Choroid plexus epithelial cell (primary cell): Measurements from ENCODE around the gene WNT11.

Source experiments
- DNase-seq: peaks from one replicate; pipeline ENCODE4 v3.0.0-alpha.2; 2010; ENCODE audit warnings: low read depth
- H3K4me3 ChIP-seq: 2 replicates; pipeline ENCODE4 v1.5.1; 2011; ENCODE audit warnings: low read depth, mild to moderate bottlenecking, control low read depth, low read length, moderate library complexity
- CTCF ChIP-seq: conservative IDR thresholded peaks from 2 replicates; pipeline ENCODE4 v1.5.1; 2011; ENCODE audit warnings: low read depth, mild to moderate bottlenecking, control low read depth, inconsistent platforms, low read length, moderate library complexity

Gene WNT11

GRCh38 chr11:76153571-76153923 lies 52.8 kb downstream of the WNT11 start:
- DNase-seq = no peak
- TF ChIP-seq CTCF = no peak
- H3K4me3 ChIP-seq = no peak overlapping the region

DNA sequence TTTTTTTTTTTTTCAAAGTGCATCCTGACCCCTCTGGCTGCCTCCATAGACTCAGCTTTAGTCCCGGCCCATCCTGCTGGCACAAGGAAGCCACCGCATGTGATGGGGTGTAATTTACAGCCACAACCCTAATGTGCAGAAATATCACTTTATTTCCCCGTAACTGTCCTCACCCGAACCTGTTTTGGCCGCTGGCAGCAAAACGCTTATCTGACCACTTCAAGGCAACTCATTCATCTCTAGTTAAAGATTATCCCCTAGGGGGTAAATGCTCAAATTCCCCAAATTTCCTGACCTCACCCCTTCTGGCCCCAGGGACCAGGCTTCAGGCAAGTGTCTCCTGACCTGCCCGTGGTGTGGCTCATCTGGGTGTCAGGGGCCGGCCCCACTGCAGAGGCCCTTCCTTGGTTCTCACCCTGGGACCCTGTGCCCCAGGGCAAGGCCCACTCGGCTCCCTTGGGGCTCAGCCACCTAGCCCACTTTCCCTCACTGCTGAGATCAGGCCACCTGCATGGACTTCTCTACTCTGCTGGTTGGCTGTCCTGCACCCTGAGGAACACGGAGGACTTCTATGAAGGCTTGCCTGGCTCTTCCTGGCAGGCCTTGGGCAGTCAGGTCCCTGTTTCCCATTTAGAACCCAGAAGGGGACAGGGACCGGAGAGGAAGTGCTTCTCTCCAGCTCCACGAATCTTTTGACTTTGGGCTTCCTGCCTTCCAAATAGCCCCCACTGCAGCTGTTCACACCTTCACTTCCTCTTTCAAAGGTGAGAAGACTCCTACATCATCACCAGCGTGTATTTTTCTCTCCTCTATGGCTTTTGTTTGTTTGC lies 53.3 kb downstream of the WNT11 start:
- no peak for TF ChIP-seq CTCF
- peak overlapping the region; percentile 61 for H3K4me3 ChIP-seq
- DNase-seq = no peak

GRCh38 chr11:76152086-76152681 lies 54.1 kb downstream of the WNT11 start:
- peak; percentile 99 for TF ChIP-seq CTCF
- H3K4me3 ChIP-seq = peak overlapping the region; percentile 61
- peak; percentile 74 for DNase-seq

- no peak overlapping the region for H3K4me3 ChIP-seq
- DNase-seq = no peak
- TF ChIP-seq CTCF = no peak
Measured at GRCh38 chr11:76151556-76152085, 54.7 kb downstream of the WNT11 start.

DNA sequence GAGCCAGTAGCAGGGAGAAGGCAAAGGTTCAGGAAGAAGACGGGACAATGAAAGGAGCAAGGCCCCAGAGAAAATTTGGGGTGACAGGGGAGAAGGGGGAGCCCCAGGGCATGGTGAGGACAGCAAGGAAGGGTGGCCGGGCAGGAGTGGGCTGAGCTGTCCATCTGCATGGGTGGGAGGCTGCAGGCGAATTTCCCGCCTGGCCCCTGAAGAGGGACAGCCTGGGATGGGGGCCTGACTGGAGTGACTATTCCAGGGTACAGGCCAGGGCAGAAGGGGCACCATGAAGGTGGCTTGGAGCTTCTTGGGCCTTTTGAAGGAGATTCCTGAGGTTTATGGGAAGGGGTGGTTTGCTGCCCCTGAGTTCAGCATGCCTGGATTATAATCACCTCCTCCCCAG lies 56.2 kb downstream of the WNT11 start:
- TF ChIP-seq CTCF = no peak
- no peak for DNase-seq

GRCh38 chr11:76149713-76150112 lies 56.6 kb downstream of the WNT11 start:
- H3K4me3 ChIP-seq = no peak overlapping the region
- TF ChIP-seq CTCF = no peak
- no peak for DNase-seq

More for the DNA sequence above, 56.2 kb downstream of the WNT11 start:
- no peak overlapping the region for H3K4me3 ChIP-seq
